Stimulated activated CD8-positive, alpha-beta memory T cell treated with anti-CD3 and anti-CD28 coated beads, Interleukin-4, amount 100 ng/mL, for 24 hours (primary cell): Measurements from ENCODE around the gene NUP85.
"Not testable (repeated sequence)": the region's sequence is repeated elsewhere in the genome, so short reads cannot be mapped to it uniquely, and the experiment has no call there.

ENCODE experiments used
- DNase-seq: peaks from one replicate; pipeline ENCODE4 v3.0.0-alpha.2; 2020; ENCODE audit warnings: low read depth

The NUP85 gene, protein sequence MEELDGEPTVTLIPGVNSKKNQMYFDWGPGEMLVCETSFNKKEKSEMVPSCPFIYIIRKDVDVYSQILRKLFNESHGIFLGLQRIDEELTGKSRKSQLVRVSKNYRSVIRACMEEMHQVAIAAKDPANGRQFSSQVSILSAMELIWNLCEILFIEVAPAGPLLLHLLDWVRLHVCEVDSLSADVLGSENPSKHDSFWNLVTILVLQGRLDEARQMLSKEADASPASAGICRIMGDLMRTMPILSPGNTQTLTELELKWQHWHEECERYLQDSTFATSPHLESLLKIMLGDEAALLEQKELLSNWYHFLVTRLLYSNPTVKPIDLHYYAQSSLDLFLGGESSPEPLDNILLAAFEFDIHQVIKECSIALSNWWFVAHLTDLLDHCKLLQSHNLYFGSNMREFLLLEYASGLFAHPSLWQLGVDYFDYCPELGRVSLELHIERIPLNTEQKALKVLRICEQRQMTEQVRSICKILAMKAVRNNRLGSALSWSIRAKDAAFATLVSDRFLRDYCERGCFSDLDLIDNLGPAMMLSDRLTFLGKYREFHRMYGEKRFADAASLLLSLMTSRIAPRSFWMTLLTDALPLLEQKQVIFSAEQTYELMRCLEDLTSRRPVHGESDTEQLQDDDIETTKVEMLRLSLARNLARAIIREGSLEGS

DNA sequence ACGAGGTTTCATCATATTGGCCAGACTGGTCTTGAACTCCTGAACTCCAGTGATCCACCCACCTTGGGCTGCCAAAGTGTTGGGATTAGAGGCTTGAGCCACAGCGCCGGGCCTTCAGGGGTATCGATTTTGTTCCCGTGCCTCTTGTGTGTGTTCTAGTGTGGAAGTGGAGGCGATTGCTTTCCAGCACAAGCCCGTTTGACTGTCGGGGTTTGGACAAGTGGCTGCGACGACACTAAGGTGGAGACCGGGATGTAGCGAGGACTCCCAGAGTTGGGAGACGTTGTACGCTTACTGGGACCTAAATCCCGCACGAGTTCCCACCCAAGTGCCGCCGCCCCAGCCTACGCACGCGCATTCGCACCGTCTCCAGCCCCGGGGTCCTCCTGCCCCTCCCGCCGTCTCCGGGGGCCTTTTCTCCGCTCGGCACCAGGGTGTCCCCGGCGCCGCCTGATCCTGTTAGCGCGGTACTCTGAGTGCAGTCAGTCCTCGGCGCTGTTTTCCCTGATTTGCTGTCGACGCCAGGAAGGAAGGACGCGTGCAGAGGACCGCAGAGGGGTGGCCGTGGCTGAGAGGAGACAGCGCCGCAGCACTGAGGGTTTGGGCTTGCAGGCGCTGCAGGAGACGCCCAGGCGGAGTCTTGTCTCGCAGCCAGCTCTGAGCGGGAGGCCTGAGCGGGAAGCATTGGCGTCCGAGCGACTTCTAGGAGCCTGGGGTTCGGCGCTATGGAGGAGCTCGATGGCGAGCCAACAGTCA lies at the start of gene NUP85:
TSS of gene NUP85 (plus strand) at position 643 of the 756 bp plus-strand sequence. CDS start at position 726, 83 bp downstream.
- peak; percentile 89 for DNase-seq

GRCh38 chr17:75158480-75158879 lies 47.0 kb upstream of the NUP85 start:
- not testable (repeated sequence) for DNase-seq

DNA sequence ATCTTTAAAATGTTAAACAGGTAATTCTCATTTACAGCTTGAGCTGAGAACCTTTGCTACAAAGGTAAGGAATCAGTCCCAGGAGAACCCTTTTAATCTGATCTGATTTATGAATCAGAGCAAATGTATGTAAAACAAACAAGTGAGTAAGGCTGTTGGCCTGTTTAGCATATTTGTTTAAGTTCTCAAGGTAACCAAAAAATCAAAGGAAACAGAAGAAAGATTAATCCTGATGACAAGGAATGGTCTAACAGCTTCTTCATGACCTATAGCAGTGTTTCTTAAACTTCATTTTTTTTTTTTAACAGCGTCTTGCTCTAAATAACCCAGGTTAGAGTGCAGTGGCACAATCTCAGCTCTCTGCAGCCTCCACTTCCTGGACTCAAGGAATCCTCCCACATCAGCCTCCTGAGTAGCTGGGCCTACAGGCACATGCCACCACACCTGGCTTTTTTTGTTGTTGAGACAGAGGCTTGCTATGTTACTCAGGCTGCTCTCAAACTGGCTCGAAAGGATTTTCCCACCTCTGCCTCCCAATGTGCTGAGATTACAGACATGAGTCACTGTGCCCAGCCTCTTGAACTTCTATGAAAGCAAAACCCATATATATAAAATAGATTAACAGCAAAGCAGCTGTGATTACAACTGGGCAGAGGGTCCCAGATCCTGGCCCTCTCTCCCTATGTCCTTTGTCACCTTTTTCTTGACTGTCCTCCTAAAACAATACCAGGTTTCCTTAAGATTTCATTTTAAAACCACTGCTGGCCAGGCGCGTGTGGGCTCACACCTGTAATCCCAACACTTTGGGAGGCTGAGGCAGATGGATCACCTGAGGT lies 46.1 kb upstream of the NUP85 start:
- no peak for DNase-seq

GRCh38 chr17:75160211-75160610 lies 45.3 kb upstream of the NUP85 start:
- DNase-seq, result no peak

- no peak for DNase-seq
Measured at GRCh38 chr17:75163074-75163473, 42.4 kb upstream of the NUP85 start.

DNA sequence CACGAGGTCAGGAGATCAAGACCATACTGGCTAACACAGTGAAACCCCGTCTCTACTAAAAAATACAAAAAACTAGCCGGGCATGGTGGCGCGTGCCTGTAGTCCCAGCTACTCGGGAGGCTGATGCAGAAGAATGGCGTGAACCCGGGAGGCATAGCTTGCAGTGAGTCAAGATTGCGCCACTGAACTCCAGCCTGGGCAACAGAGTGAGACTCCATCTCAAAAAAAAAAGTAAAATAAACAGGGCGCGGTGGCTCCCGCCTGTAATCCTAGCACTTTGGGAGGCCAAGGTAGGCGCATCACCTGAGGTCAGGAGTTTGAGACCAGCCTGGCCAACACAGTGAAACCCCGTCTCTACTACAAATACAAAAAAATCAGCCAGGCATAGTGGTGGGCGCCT lies 40.9 kb upstream of the NUP85 start:
- DNase-seq, result not testable (repeated sequence)

GRCh38 chr17:75168998-75169397 lies 36.5 kb upstream of the NUP85 start:
- no peak for DNase-seq

DNA sequence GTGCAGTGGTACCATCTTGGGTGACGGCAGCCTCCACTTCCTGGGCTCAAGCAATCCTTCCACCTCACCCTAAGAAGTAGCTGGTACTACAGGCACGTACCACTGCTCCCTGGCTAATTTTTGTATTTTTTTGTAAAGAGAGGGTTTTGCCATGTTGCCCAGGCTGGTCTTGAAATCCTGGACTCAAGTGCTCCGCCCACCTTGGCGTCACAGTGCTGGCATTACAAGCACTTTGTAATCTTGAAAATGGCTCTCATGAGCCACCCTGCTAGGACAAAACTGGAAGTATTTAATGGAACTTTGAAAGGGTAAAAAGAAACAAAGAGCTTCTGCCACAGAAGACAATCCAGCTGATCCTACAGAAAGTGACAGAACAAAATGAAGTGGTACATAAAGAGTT lies 32.0 kb upstream of the NUP85 start:
- no peak for DNase-seq

GRCh38 chr17:75174996-75175395 lies 30.5 kb upstream of the NUP85 start:
- DNase-seq, result no peak

- DNase-seq, result no peak
Measured at GRCh38 chr17:75176625-75177024, 28.9 kb upstream of the NUP85 start.

- DNase-seq, result no peak
Measured at GRCh38 chr17:75178453-75178852, 27.0 kb upstream of the NUP85 start.

DNA sequence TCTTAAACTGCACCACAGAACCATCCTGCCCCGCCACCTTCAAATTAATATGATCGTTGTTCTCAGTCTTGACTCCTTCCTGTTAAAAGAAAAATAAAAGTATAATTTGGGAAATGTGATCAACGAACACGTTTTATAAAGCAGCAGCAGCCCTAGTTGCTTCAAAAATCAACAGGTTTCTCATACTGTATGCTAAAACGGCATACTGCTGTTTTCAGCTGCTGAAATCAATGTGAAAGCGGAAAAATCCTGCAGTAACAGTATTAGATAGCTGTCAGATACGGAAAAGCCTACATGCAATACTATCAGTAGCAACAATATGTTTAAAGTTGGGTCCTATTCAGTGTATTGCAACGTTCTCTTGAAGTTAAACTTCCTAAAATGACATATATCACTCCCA lies 24.4 kb upstream of the NUP85 start:
- no peak for DNase-seq

GRCh38 chr17:75181608-75182318 lies 23.7 kb upstream of the NUP85 start:
- DNase-seq, result peak; percentile 26

GRCh38 chr17:75182319-75182568 lies 23.2 kb upstream of the NUP85 start:
- no peak for DNase-seq

GRCh38 chr17:75182569-75183436 lies 22.7 kb upstream of the NUP85 start, which contains the start of gene SUMO2:
Gene SUMO2, minus strand, starts transcription at chr17:75182959. Its CDS starts 125 bp downstream, at chr17:75182834.
- DNase-seq, result peak; percentile 94

- DNase-seq, result no peak
Measured at GRCh38 chr17:75183999-75184884, 21.2 kb upstream of the NUP85 start.

GRCh38 chr17:75188614-75189013 lies 16.9 kb upstream of the NUP85 start:
- no peak for DNase-seq

- DNase-seq, result no peak
Measured at GRCh38 chr17:75191584-75191983, 13.9 kb upstream of the NUP85 start.

GRCh38 chr17:75194879-75195278 lies 10.6 kb upstream of the NUP85 start:
- DNase-seq, result no peak
